Activated CD4-positive, alpha-beta T cell treated with anti-CD3 and anti-CD28 coated beads, Interleukin-2, amount 50 U/mL, for 48 hours (primary cell): ENCODE measurements around the gene HDAC1.
"Not testable (repeated sequence)": the region's sequence is repeated elsewhere in the genome, so short reads cannot be mapped to it uniquely, and the experiment has no call there.

Experiments used
- DNase-seq, 2 experiments: peaks; one replicate each; pipeline ENCODE4 v3.0.0-alpha.2; 2020

Gene HDAC1

DNA sequence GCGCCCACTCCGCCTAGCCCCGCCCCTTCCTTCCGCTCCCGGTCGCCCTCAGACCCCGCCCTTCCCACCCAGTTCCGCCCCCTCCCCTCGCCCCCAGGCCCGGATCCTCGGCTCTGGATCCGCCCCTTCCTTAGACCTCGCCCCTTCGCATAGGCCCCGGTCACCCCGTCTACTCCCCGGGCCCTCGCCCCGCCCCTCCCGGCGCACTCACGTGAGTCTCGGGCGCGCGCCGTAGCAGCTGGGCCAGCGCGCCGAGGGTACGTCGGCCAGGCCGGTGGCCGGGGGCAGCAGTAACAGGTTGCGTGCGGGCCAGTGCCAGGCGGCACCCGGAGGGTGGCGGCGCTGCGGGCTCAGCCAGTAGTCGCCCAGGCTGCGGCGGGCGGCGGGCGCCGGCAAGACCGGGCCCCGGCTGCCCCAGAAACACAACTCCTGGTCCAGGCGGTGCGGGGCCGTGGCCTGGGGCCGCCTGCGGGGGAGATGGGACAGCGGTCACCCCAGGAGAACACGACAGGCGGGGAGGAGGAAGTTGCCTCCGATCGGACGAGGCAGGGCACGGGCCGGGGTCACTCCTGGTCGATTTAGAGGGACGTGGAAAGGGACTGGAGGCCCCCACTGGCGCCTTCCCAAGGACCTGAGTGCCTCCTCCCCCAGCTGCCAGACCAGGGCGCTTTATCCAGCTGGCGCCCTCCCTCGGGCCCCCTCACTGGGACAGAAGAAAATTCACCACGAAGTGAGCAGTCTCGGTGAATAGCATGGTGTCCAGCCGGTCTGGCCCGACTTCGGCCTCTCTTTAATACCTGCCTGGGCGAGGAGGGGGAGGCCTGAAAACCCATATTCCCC, 59.7 kb downstream of the HDAC1 start:
- peak; percentile 92 to 94 for DNase-seq

DNA sequence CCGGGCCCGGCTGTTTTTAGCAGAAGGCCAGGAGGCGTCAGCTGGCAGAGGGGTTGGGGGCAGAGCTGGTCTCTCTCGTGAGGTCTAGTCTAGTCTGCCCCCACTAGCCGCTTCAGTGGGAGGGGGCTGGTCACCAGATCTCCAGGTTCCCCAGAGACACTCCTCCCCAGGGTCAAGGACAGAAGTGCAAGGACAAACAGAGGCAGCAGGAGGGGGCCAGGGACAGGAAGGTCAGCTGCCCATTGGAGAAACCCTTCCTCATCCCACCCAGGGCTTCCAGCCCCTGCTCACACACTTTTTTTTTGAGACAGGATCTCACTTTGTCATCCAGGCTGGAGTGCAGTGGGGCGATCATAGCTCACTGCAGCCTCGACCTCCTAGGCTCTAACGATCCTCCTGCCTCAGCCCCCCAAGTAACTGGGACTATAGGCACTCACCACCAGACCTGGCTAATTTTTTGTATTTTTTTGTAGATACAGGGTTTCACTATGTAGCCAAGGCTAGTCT, 60.4 kb downstream of the HDAC1 start:
- DNase-seq: no peak

DNA sequence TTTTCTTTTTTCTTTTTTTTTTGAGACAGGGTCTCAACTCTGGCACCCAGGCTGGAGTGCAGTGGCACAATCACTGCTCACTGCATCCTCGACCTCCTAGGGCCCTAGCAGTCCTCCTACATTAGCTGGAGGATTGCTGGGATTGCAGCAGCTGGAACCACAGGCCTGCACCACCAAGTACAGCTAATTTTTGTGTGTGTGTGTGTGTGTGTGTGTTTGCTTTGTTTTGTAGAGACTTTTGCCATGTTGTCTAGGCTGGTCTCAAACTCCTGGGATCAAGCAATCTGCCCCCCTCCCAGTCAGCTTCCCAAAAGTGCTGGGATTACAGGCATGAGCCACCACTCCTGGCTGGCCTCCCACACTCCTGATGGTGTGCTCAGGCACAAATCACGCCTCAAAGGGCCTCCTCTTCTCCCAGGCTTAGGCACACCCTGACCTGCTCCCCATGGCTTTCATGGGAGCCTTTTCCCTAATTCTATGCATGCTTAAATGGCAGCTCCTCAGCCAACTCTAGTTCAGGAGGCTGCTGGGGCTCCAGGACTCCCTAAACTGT, 61.0 kb downstream of the HDAC1 start:
- DNase-seq: no peak

- DNase-seq: no peak
Measured at GRCh38 chr1:32353431-32353830, 61.5 kb downstream of the HDAC1 start.

- DNase-seq: no peak
Measured at GRCh38 chr1:32353886-32354570, 62.1 kb downstream of the HDAC1 start.

DNA sequence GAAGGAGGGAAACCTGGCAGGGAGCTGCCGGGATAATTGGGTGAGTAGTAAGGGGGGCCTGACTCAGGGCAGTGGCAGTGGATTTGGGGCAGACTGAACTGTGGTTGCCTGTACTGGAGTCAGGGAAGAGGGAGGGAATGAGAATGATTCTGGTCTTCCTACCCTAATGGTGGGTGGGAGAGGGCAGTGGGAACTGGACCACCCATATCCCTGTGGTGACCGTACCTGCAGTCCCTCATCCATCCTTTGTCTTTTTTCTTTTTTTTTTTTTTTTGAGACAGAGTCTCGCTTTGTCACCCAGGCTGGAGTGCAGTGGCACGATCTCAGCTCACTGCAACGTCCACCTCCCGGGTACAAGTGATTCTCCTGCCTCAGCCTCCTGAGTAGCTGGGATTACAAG, 63.9 kb downstream of the HDAC1 start:
- DNase-seq: not testable (repeated sequence)

GRCh38 chr1:32356478-32356877, 64.6 kb downstream of the HDAC1 start:
- no peak for DNase-seq

GRCh38 chr1:32357614-32358013, 65.7 kb downstream of the HDAC1 start:
- DNase-seq: no peak

DNA sequence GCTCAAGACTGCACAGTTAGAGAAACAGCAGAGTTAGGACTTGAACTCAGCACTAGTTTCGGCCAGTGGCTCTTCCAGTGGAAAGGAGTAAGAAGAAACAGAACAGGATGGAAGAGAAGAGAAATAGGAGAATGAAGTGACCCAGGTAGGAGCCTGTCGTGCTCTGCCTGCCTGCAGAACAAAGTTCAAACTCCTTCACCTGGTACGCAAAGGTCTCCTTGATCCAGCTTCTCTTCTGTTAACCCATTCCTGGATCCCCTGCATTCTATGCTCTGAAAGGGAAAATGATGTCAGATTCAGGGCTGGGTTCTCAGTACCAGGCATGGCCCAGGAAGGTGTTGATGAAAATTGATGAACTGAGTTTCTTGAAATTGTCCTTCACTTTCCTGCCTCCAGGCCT, 66.6 kb downstream of the HDAC1 start:
- DNase-seq: no peak

GRCh38 chr1:32361308-32361673, 69.4 kb downstream of the HDAC1 start:
- DNase-seq: no peak

GRCh38 chr1:32361674-32362473, 70.0 kb downstream of the HDAC1 start:
- peak; percentile 31 to 51 for DNase-seq

GRCh38 chr1:32362474-32363313, 70.8 kb downstream of the HDAC1 start, which contains the start of the genes FAM229A and TSSK3:
Gene FAM229A, minus strand, starts transcription at chr1:32362485. Its CDS starts 394 bp downstream, at chr1:32362091.
Gene TSSK3, plus strand, starts transcription at chr1:32362539. Its CDS starts 163 bp downstream, at chr1:32362702.
- no peak for DNase-seq

GRCh38 chr1:32363713-32364112, 71.8 kb downstream of the HDAC1 start:
- DNase-seq: no peak

DNA sequence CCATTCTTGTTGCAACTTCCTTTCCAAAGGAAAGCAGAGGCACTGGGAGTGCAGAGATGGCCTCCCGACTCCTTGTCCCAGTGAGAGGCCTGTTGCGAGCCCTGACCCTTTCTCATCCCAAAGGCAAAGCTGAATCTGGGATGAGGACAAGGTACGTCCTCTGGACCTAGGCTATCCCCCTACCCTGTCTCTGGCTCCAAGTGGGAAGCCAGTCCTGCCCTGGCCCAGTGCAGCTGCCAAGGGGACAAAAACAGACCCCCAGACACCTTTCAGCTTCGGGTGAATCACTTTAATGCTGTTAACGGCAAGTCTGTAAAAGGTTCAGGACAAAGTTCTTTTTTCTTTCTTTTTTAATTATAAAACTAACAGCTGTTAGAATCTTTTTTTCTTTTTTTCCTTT, 73.0 kb downstream of the HDAC1 start:
- no peak for DNase-seq

- DNase-seq: no peak
Measured at GRCh38 chr1:32365445-32365844, 73.6 kb downstream of the HDAC1 start.

GRCh38 chr1:32367912-32368635, 76.2 kb downstream of the HDAC1 start:
- no peak for DNase-seq

DNA sequence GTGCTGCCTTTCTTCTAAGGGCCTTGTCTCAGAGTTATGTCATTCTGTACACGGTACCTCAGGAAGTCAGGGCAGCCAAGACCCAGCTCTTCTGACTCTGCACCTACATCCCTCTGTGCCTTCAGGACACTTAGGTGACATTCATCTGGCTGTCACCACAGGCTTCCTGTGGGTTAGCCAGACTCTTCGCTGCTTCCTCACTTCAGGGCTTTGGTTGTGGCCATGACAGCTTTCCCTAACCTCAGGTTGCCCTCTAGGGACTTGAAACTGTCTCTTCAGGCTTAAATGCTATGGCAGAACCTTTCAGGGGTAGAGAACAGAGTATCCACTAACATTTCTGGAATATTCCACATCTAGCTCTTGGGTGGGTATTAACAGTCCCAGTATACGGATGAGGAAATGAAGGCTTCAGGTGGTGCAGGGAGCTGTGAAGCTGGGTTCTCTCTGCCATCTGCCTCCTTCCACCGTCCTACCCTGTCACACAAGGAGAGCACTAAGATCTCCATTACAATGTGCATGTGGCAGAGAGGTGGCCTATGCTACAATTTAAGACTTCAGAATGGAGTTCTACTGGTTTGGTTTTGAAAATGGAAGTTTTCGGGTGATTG, 80.4 kb downstream of the HDAC1 start:
- peak; percentile 15 to 36 for DNase-seq

DNA sequence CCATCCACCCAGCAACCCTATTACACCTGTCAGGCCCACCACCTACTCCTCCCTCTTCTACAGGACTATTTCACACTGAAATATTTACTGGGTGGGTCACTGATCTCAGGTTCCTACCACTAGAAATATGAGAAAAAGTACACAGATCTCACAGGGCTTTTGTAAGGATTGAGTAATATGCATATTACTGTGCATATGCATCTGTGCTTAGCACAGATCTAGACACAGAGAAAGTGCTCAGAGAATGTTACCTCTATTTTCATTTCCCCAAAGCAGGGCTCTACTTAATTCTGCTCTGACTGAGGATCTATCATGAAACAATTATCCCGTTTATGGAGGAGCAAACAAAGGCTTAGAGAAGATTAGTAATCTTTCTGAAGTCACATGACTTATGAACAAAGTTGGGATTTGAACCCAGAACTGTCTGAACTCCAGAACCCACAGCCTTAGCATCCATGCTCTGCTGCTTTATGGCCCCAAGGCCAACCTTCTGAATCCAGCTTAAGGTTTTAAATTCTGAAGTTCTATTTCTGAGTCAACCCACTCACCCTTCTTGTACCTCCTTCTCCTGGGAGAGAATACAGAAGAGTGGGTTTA, 82.2 kb downstream of the HDAC1 start:
- DNase-seq: no peak

DNA sequence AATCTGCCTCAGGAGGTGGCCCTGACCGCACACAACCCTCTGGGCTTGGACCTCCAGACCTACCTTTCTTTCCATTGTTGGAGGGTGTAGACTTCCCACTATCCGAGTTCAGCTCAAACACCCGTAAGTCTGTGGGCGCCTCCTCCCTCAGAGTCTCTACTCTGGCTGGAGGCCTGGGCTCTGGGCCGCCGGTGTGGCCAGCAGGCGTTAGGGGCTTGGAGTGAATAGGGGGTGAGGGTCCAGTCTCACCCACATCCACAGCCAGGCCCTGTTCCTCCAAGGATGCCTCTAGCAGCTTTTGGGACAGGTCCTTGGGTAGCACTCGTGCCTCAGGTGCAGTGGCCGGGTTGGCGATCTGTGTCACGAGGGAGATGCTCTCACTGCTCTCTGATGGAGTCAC, 84.3 kb downstream of the HDAC1 start:
- no peak for DNase-seq

- no peak for DNase-seq
Measured at GRCh38 chr1:32377541-32378220, 85.8 kb downstream of the HDAC1 start.
